ENCODE results near the gene ANGPTL2.

ANGPTL2 gene

DNA sequence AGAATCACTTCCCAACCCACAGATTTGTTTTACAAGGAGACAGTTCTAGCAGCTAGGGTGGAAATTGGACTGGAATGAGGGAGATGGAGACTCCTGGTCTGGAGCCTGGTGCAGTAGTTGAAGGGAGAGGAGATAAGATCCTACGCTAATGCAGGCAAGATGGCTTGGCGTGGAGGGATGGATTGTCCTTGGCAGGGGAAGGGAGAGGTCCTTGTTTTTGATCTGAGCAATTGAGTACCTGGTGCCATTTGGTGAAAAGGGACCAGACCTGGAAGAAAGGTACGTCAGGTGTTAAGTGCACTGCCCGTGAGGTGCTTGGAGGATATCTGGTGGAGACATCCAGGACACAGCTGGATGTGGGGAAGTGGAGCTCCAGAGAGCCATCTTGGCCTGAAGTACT, 35.7 kb downstream of the ANGPTL2 start:
- TF ChIP-seq, protein P1, sequence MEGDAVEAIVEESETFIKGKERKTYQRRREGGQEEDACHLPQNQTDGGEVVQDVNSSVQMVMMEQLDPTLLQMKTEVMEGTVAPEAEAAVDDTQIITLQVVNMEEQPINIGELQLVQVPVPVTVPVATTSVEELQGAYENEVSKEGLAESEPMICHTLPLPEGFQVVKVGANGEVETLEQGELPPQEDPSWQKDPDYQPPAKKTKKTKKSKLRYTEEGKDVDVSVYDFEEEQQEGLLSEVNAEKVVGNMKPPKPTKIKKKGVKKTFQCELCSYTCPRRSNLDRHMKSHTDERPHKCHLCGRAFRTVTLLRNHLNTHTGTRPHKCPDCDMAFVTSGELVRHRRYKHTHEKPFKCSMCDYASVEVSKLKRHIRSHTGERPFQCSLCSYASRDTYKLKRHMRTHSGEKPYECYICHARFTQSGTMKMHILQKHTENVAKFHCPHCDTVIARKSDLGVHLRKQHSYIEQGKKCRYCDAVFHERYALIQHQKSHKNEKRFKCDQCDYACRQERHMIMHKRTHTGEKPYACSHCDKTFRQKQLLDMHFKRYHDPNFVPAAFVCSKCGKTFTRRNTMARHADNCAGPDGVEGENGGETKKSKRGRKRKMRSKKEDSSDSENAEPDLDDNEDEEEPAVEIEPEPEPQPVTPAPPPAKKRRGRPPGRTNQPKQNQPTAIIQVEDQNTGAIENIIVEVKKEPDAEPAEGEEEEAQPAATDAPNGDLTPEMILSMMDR (IDR thresholded peaks at IDR 0.05; ENCODE audit: extremely low read depth, missing control alignments): no peak
- DNase-seq (ENCODE audit: low spot score): no peak

GRCh38 chr9:127085186-127085585, 37.2 kb downstream of the ANGPTL2 start:
- no peak for DNase-seq (ENCODE audit: low spot score)
- TF ChIP-seq, protein P1 (IDR thresholded peaks at IDR 0.05; ENCODE audit: extremely low read depth, missing control alignments): no peak

DNA sequence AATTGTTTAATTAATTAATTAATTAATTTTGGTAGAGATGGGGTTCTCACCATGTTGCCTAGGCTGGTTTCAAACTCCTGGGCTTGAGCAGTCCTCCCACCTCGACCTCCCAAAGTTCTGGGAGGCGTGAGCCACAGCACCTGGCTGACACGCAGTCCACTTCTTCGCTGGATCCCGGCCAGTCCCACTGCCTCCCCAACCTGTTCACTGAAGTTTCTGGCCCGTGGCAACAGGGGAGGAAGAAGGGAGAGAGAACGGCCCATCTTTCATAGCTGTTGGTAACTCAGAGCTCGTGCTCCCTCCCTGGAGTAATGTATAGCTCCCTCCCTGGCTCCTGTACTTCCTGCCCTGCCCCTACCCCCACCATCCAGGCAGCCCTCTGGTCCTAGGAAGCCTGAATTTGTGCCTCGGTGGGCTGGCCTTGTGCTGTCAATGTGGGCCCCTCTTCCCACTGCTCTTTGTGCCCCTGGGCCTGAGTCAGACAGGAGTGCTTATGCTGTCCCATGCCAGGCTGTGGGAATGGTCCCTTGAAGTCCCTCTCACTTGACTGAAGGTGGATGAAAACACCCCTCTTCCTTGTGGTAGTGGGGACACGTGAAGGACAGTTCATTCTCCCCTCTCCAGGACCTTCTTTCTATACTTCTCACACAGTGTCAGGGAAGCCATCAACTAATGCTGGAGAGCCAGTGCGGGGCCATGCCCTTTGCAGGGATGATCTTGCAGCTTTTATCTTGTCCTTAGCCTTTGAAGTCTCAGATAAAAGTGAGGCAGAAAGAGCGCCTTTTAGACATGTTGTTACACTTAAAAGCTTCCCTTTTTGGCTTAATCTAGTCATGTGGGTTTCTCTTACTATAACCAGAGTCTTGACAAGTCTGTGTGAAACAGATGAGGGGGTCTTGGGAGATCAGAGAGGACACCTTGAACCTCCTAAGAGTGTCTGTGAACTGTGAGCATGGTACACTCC, 38.1 kb downstream of the ANGPTL2 start:
- DNase-seq (ENCODE audit: low spot score): no peak
- TF ChIP-seq, protein P1 (IDR thresholded peaks at IDR 0.05; ENCODE audit: extremely low read depth, missing control alignments): no peak

GRCh38 chr9:127083138-127083980, 39.1 kb downstream of the ANGPTL2 start:
- TF ChIP-seq, protein P1 (IDR thresholded peaks at IDR 0.05; ENCODE audit: extremely low read depth, missing control alignments): no peak
- DNase-seq (ENCODE audit: low spot score): no peak

- DNase-seq (ENCODE audit: low spot score): no peak
- TF ChIP-seq, protein P1 (IDR thresholded peaks at IDR 0.05; ENCODE audit: extremely low read depth, missing control alignments): no peak
These were observed 40.9 kb downstream of the ANGPTL2 start for GRCh38 chr9:127081250-127082185.

- TF ChIP-seq, protein P1 (IDR thresholded peaks at IDR 0.05; ENCODE audit: extremely low read depth, missing control alignments): no peak
- no peak for DNase-seq (ENCODE audit: low spot score)
These were observed 42.8 kb downstream of the ANGPTL2 start for GRCh38 chr9:127079446-127080140.
